HG02588 (cell line): ENCODE data around the gene OR13F1.
"Not testable (repeated sequence)": the region's sequence is repeated elsewhere in the genome, so short reads cannot be mapped to it uniquely, and the experiment has no call there.

Experiments
- ATAC-seq: cut with Tn5 transposase; IDR thresholded peaks from one replicate; pipeline ENCODE4 v1.9.1; 2021; ENCODE audit warnings: mild to moderate bottlenecking, moderate library complexity; ENCODE audit not compliant: unreplicated experiment

Gene OR13F1

DNA sequence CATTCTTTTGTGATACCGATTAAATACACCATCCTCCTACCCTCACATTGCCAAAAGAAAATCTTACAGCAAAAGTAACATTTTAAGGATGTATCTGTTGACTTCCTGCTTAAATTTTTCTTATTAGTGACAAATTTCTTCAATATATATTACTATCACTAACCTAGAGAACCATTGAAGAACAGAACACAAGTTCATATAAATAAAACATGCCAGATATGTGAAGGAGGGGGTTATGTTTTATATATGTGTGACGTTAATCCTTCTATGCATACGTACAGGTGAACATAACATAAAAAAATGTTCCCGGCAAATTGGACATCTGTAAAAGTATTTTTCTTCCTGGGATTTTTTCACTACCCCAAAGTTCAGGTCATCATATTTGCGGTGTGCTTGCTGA, at the start of gene OR13F1:
OR13F1 (plus strand) TSS at position 301 of the 400 bp plus-strand sequence; CDS start at position 301, 0 bp downstream.
- ATAC-seq = no peak

GRCh38 chr9:104456831-104457230, 47.2 kb upstream of the OR13F1 start:
- no peak for ATAC-seq

GRCh38 chr9:104463864-104464263, 40.2 kb upstream of the OR13F1 start:
- no peak for ATAC-seq

DNA sequence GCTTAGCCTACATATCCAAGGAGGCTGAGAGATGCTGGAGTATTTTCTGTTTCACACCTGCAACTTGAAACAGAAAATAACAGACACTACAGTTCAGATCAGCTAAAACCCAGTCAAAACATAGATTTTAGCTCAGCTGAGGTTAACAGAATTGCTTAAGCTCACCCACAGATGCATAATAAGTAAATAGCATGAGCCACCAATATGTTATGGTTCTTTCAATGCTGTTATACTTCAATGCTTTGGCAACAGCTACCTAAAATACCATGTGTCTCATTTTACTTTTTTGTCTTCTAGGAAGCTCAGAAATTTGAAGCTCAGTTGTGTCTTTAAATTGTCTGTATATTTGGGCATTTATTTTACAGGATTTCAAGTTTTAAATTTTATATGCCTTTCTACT, 35.8 kb upstream of the OR13F1 start:
- ATAC-seq = no peak

DNA sequence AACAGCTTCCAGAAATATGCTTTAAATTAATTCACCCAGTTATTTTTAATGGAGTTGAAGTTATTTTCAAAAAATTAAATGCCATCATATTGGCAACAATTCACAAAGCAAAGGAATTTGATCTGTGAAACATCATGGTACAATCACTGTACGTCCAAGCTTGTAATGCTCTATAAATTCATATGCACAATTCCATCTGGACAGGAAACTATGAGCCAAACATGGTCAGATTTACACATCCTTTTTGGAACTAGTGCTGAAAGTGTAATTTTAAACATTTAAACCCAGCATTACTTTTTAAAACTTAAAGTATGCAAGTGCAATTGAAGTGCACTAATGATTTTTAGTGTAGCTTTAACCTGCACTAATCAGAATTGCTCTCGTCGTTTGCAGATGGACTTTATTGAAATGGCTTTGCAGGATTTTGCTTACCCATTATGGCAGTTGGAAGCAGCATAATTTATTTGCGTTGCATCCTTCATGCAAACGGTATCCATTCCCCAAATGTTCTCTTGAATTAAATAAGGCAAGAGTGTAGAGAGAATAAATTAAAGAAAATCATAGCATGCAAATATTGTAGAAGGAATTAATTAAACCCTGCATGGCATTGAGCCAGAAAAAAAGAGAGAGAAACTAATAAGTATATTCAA, 21.0 kb upstream of the OR13F1 start:
- no peak for ATAC-seq

GRCh38 chr9:104485014-104485413, 19.0 kb upstream of the OR13F1 start:
- ATAC-seq = no peak

DNA sequence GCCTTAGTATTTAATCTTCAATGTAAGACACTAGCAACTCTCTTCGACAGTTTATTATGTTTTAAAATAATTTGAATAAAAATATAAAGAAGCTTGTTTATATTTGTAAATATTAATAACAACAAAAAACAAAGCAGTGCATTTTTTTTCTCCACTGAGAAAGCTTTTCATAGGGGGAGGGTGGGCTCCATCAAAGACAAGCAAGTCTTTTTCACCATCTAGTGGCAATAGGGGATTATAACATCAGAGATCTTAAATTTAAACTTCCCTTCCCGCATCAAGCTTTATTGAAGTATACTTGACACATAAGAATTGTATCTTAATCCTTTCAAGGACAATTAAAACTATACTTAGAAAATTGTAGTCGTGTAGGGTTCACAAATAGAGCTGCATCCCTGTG, 9.3 kb upstream of the OR13F1 start:
- ATAC-seq = no peak

- ATAC-seq = no peak
Observed at GRCh38 chr9:104503440-104503839, 623 bp upstream of the OR13F1 start.

DNA sequence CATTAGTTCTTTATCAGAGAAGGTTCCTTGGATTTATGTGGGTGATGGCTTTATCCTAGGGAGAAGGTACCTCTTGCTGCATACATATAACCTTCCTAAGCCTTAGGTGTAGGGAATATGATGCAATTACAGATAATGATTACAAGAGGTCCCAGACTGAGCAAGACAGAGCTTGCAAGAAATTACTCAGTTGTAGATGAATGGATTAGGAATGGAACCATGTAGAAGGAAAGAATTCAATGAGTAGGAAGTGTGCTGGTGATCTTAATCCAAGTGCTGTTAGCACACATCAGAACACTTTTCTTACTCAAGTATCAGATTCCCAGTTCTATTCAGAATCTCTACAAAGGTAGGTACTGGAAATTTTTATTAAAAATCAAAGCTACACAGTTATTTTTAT, 2.5 kb downstream of the OR13F1 start:
- ATAC-seq = no peak

GRCh38 chr9:104514901-104515300, 10.8 kb downstream of the OR13F1 start:
- ATAC-seq = no peak

GRCh38 chr9:104520241-104520640, 16.2 kb downstream of the OR13F1 start:
- ATAC-seq = not testable (repeated sequence)

DNA sequence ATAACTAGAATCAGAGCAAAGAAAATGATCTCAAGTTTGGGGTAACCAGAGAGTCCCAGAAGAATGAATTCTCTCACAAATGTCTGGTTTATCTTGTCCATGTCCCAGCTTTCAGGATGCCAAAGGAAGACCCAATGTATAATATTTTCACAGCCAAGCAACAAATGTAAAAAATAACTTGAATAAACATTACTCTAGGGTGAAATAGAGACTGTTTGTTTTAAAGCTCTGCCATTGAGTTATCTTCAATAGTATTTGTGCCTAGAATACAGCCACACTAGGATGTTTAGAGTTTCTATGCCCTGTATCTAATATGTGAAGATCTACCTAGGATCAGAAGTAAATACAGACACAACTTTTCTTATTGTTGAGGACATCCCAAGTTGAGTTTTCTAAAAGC, 23.0 kb downstream of the OR13F1 start, which contains the start of gene OR13C4:
OR13C4 (minus strand) TSS at position 101 of the 400 bp plus-strand sequence; CDS start at position 101, 0 bp downstream.
- ATAC-seq = no peak

DNA sequence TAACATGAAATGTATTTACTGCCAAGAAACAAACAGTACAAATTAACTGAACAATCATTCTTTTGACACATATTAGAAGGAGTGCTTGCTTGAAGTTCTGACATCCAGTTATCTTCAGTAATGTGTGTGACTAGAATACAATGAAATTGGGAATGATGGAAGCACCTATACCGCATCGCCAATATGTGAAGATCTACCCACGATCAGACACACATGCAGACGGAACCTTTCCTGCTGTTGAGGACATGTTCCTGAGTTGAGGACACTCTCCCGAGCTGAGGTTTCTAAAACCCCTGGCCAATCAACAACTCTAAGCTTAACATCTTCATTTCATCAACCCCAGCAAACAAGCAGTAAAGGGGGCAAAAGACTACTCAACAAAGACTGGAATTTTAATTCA, 32.7 kb downstream of the OR13F1 start, which contains the start of gene OR13C3:
OR13C3 (minus strand) TSS at position 101 of the 400 bp plus-strand sequence. CDS start 133 bp downstream, outside the sequence.
- ATAC-seq = no peak

- ATAC-seq = no peak
Observed at GRCh38 chr9:104539275-104539674, 35.2 kb downstream of the OR13F1 start.

DNA sequence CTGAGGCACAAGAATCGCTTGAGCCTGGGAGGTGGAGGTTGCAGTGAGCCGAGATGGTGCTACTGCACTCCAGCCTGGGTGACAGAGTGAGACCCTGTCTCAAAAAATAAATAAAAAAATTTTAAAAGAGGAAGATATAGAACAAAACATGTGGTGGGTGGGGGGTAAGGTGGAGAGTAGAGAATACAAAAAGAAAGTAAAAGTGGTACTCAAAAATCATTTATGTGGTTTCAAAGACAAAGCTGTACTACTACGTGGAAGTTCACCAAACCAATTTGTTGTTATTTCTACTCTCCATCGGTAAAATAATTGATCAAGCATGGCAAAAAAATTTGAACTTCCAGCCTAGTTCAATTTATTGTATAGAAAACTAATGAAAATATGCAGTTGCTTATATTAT, 40.6 kb downstream of the OR13F1 start:
- ATAC-seq = no peak

GRCh38 chr9:104553261-104553660, 49.2 kb downstream of the OR13F1 start:
- ATAC-seq = no peak
